H1 (cell line): ENCODE measurements around the gene TNPO2. TPM values are rescaled to one million over a fixed set of nuclear protein-coding genes. Genes with fewer than 3 reads are reported as not detected.
A peak's percentile ranks its signal among the peaks of the same experiment; 100 is the strongest.

Experiments used
- CTCF ChIA-PET: fragments of 300-600 bp; sonication (Branson Sonifier 250); formaldehyde crosslinking; loops from one replicate; lab custom pipeline; 2021; ENCODE audit not compliant: partially characterized antibody; lab: Charles Lee
- POLR2A ChIA-PET: fragments of 300-600 bp; sonication (Branson Sonifier 250); formaldehyde crosslinking; loops from one replicate; lab custom pipeline; 2021; ENCODE audit warnings: inconsistent platforms; ENCODE audit not compliant: partially characterized antibody; lab: Charles Lee
- DNase-seq, 2 experiments: peaks; one replicate each; pipeline versions ENCODE4 v3.0.0 to v3.0.0-alpha.2; 2010 to 2022; ENCODE audit warnings: low spot score in 2 of 2, low read depth in 1 of 2, mixed read lengths in 1 of 2
- FAIRE-seq: peaks from 2 replicates; lab custom pipeline; 2011; peaks lifted over from hg19 to GRCh38; lab: Jason Lieb, UNC
- H2AFZ ChIP-seq: 2 replicates; pipeline ENCODE4 v1.8.1; 2012; ENCODE audit warnings: low read length, inconsistent platforms
- H2AK5ac ChIP-seq: 2 replicates; pipeline ENCODE4 v1.6.1; 2013; ENCODE audit warnings: low read depth, low read length
- H2BK120ac ChIP-seq: replicated peaks from 2 replicates; pipeline ENCODE3; 2013; ENCODE audit warnings: low read depth, low read length, inconsistent platforms
- H2BK12ac ChIP-seq: 2 replicates; pipeline ENCODE4 v1.6.1; 2013; ENCODE audit warnings: low read depth, low read length
- H2BK15ac ChIP-seq: 2 replicates; pipeline ENCODE4 v1.6.1; 2013; ENCODE audit warnings: low read length
- H2BK20ac ChIP-seq: 2 replicates; pipeline ENCODE4 v1.6.1; 2013; ENCODE audit warnings: low read length
- H2BK5ac ChIP-seq: 2 replicates; pipeline ENCODE4 v1.6.1; 2013; ENCODE audit warnings: low read depth, low read length
- H3K14ac ChIP-seq: 2 replicates; pipeline ENCODE4 v1.6.1; 2013; ENCODE audit warnings: inconsistent platforms; ENCODE audit not compliant: insufficient read length
- H3K18ac ChIP-seq: 2 replicates; pipeline ENCODE4 v1.6.1; 2013; ENCODE audit warnings: low read length; ENCODE audit errors: extremely low read depth
- H3K23ac ChIP-seq: 2 replicates; pipeline ENCODE4 v1.6.1; 2013; ENCODE audit warnings: inconsistent platforms; ENCODE audit not compliant: insufficient read length
- H3K23me2 ChIP-seq: 2 replicates; pipeline ENCODE4 v1.6.1; 2013; ENCODE audit warnings: low read depth, low read length
- H3K27ac ChIP-seq: 2 replicates; pipeline ENCODE4 v1.6.1; 2011; ENCODE audit warnings: low read depth, low read length, inconsistent platforms
- H3K27me3 ChIP-seq, 4 experiments: replicated peaks in 1 of 4; 1 replicate in 1 of 4; 2 replicates in 3 of 4; pipeline versions ENCODE4 v1.6.1 to v1.8.1; 2011 to 2013; ENCODE audit warnings: low read length in 3 of 4, mild to moderate bottlenecking in 3 of 4, inconsistent platforms in 2 of 4, mixed read lengths in 2 of 4, moderate library complexity in 1 of 4; ENCODE audit not compliant: control insufficient read depth in 3 of 4, insufficient read depth in 3 of 4; ENCODE audit errors: extremely low read depth in 1 of 4
- H3K36me3 ChIP-seq, 4 experiments: 2 replicates each; pipeline versions ENCODE4 v1.6.1 to v1.8.1; 2011 to 2013; ENCODE audit warnings: mild to moderate bottlenecking in 4 of 4, low read length in 3 of 4, moderate library complexity in 2 of 4, control low read depth in 1 of 4, inconsistent platforms in 1 of 4; ENCODE audit not compliant: insufficient read depth in 4 of 4, control insufficient read depth in 2 of 4
- H3K4ac ChIP-seq: replicated peaks from 2 replicates; pipeline ENCODE3; 2013; ENCODE audit warnings: low read length, low read depth, mixed read lengths, inconsistent platforms; ENCODE audit not compliant: insufficient read length
- H3K4me1 ChIP-seq, 4 experiments: replicated peaks in 1 of 4; 1 replicate in 1 of 4; 2 replicates in 3 of 4; pipeline versions ENCODE4 v1.6.1 to v1.8.1; 2011 to 2013; ENCODE audit warnings: low read length in 3 of 4, inconsistent platforms in 2 of 4, mixed read lengths in 1 of 4; ENCODE audit not compliant: insufficient read depth in 4 of 4, control insufficient read depth in 3 of 4
- H3K4me2 ChIP-seq, 2 experiments: 2 replicates each; pipeline versions ENCODE4 v1.6.1 to v1.8.1; 2011 to 2013; ENCODE audit warnings: low read depth in 2 of 2, low read length in 2 of 2, control low read depth in 1 of 2, inconsistent platforms in 1 of 2, mild to moderate bottlenecking in 1 of 2; ENCODE audit not compliant: insufficient read depth in 1 of 2
- H3K4me3 ChIP-seq, 4 experiments: fragments of 200-600, 300-600 bp in 1 of 4; sonication (generic), shearing (Covaris generic), sonication (Bioruptor Twin) in 1 of 4; 2 replicates each; pipeline versions ENCODE4 v1.5.1 to v1.8.1; 2011 to 2016; ENCODE audit warnings: low read length in 4 of 4, low read depth in 3 of 4, control low read depth in 2 of 4, inconsistent platforms in 2 of 4, mild to moderate bottlenecking in 2 of 4, mixed read lengths in 1 of 4, moderate library complexity in 1 of 4; ENCODE audit not compliant: insufficient read depth in 2 of 4; ENCODE audit errors: extremely low read depth in 1 of 4
- H3K56ac ChIP-seq: replicated peaks from 2 replicates; pipeline ENCODE3; 2013; ENCODE audit warnings: low read depth, mild to moderate bottlenecking, mixed read lengths, low read length, inconsistent platforms; ENCODE audit not compliant: insufficient read length
- H3K79me1 ChIP-seq: 2 replicates; pipeline ENCODE4 v1.6.1; 2013; ENCODE audit warnings: low read depth, low read length, control low read depth
- H3K79me2 ChIP-seq, 2 experiments: 2 replicates each; pipeline versions ENCODE4 v1.6.1 to v1.8.1; 2012 to 2013; ENCODE audit warnings: low read length in 2 of 2, mild to moderate bottlenecking in 2 of 2, inconsistent platforms in 1 of 2; ENCODE audit not compliant: insufficient read depth in 2 of 2, control insufficient read depth in 1 of 2
- H3K9ac ChIP-seq, 4 experiments: replicated peaks in 1 of 4; 1 replicate in 1 of 4; 2 replicates in 3 of 4; pipeline versions ENCODE4 v1.6.1 to v1.8.1; 2011 to 2013; ENCODE audit warnings: low read depth in 3 of 4, low read length in 3 of 4, control low read depth in 2 of 4, mild to moderate bottlenecking in 2 of 4, moderate library complexity in 2 of 4, inconsistent platforms in 1 of 4; ENCODE audit errors: extremely low read depth in 1 of 4
- H3K9me3 ChIP-seq, 2 experiments: 2 replicates each; pipeline versions ENCODE4 v1.6.1 to v1.8.1; 2012 to 2013; ENCODE audit warnings: mild to moderate bottlenecking in 2 of 2, moderate library complexity in 2 of 2, control low read depth in 1 of 2, inconsistent platforms in 1 of 2, low read depth in 1 of 2, low read length in 1 of 2, mixed read lengths in 1 of 2; ENCODE audit not compliant: insufficient read depth in 2 of 2
- H4K20me1 ChIP-seq, 2 experiments: replicated peaks in 1 of 2; 2 replicates each; pipeline versions ENCODE3 to v1.8.1; 2011 to 2013; ENCODE audit warnings: inconsistent platforms in 2 of 2, low read length in 2 of 2, mild to moderate bottlenecking in 1 of 2; ENCODE audit not compliant: insufficient read depth in 2 of 2, control insufficient read depth in 1 of 2
- H4K5ac ChIP-seq: 2 replicates; pipeline ENCODE4 v1.6.1; 2013; ENCODE audit warnings: low read length, low read depth, mixed read lengths, inconsistent platforms; ENCODE audit not compliant: insufficient read length
- H4K8ac ChIP-seq: 2 replicates; pipeline ENCODE4 v1.8.0; 2013; ENCODE audit warnings: mild to moderate bottlenecking, moderate library complexity, low read length, inconsistent platforms; ENCODE audit not compliant: insufficient read depth; ENCODE audit errors: extremely low read depth
- H4K91ac ChIP-seq: replicated peaks from 2 replicates; pipeline ENCODE3; 2013; ENCODE audit warnings: low read length, mixed read lengths, inconsistent platforms; ENCODE audit not compliant: insufficient read length
- SP1 ChIP-seq: IDR thresholded peaks from 2 replicates; pipeline ENCODE4 v1.6.1; 2011; ENCODE audit warnings: low read depth, low read length
- WGBS, 2 experiments: shearing (Covaris generic) in 1 of 2; methylation state at CpG; one replicate each; pipeline versions ENCODE4 v1.1.6 to v1.1.7; 2013 to 2015; ENCODE audit warnings: low lambda C conversion rate in 2 of 2, mixed read lengths in 2 of 2, inconsistent platforms in 1 of 2, low coverage in 1 of 2, missing lambda C conversion rate in 1 of 2; ENCODE audit not compliant: insufficient replicate concordance in 2 of 2, insufficient coverage in 1 of 2, insufficient read length in 1 of 2; ENCODE audit errors: extremely low coverage in 1 of 2, missing lambda C conversion rate in 1 of 2; 5-methylcytosine and 5-hydroxymethylcytosine counted together
- polyA plus RNA-seq, 7 experiments: library from polyadenylated mRNA; depleted of rRNA in 3 of 7; stranded (reverse) in 5 of 7; unstranded in 2 of 7; fragments of >200 nt in 5 of 7; fragments of 200-250 nt in 2 of 7; gene quantifications; 1 replicate in 5 of 7; 2 replicates in 1 of 7; 4 replicates in 1 of 7; pipeline versions ENCODE4 v1.2.1 to v1.2.3, GENCODE V29; 2011 to 2013; ENCODE audit warnings: missing spikeins in 2 of 7, mixed read lengths in 2 of 7
- total RNA-seq: library from RNA; stranded (reverse); fragmentation: NEBNext Ultra II Directional; extraction: Animal tissue kit (Norgen Biotek cat#: 25700); gene quantifications from 2 replicates; pipeline ENCODE4 v1.2.1, GENCODE V29; 2021
- TF ChIP-seq, protein P1 (sequence below): IDR thresholded peaks from 2 replicates; pipeline ENCODE4 v1.6.1; 2012; ENCODE audit warnings: inconsistent platforms

TNPO2 gene
- total and polyA plus RNA-seq, 2 of the 8 experiments (the other 6 are each of a cell fraction or from before 2014, with no cell fraction given): 112 to 121 TPM

DNA sequence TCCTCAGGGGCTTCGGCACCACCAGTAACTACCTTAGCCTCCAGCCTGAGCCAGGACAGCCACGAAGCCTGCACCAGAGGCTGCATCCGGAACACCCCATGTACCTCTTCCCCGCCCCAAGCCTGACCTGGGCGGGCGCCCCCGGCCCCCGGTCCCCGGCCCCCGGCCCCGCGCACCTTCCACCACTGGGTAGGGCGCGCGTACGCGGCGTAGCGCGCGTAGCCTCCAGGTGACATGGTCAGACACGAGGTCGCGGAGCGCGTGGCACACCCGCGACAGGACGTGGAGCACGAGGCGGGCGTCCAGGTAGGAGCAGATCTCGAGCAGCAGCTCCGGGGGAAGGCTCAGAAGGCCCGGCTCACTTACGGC is 27.8 kb downstream of the TNPO2 start:
- Histone ChIP-seq H4K8ac (peak overlapping the region; percentile 89), H3K27ac (no peak overlapping the region), H4K5ac (no peak overlapping the region), H3K4ac (no peak overlapping the region), H3K9ac (peak overlapping the region in 3 of 4 experiments; percentile 69 to 80 (median 75); a peak in 6 of 7 replicates), H3K79me1 (no peaks in the 10 kb centered on the region), H3K9me3 (no peaks in the 10 kb centered on the region), H2AK5ac (no peak overlapping the region), H2BK12ac (0 out of 2 replicates have a peak overlapping the region, but pooled peaks have one; percentile 60), H3K18ac (no peak overlapping the region), H2BK15ac (no peak overlapping the region), H3K23ac (no peak overlapping the region), H3K36me3 (peaks cover 3 to 22% (median 8%) of the 10 kb centered on the region in 4 experiments; a peak in 7 of 8 replicates), H2BK5ac (no peak overlapping the region), H3K4me2 (peak overlapping the region; percentile 78 to 95), H3K4me1 (peaks cover 0 to 4% (median 3%) of the 10 kb centered on the region in 4 experiments; a peak in 2 of 7 replicates), H4K91ac (no peak overlapping the region), H3K14ac (no peak overlapping the region), H3K56ac (no peak overlapping the region), H2BK20ac (no peak overlapping the region), H3K4me3 (peak overlapping the region; percentile 68 to 87 (median 82)), H3K79me2 (no peaks in the 10 kb centered on the region), H3K23me2 (peaks cover 7% of the 10 kb centered on the region; the same call in 1 of the 2 replicates), H4K20me1 (peaks cover under 1 to 7% of the 10 kb centered on the region in 2 experiments), H2BK120ac (no peak overlapping the region), H3K27me3 (no peaks in the 10 kb centered on the region), H2AFZ (peak overlapping the region; percentile 91; the same call in 1 of the 2 replicates)
- TF ChIP-seq, protein P1, sequence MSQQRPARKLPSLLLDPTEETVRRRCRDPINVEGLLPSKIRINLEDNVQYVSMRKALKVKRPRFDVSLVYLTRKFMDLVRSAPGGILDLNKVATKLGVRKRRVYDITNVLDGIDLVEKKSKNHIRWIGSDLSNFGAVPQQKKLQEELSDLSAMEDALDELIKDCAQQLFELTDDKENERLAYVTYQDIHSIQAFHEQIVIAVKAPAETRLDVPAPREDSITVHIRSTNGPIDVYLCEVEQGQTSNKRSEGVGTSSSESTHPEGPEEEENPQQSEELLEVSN: 0 out of 2 replicates have a peak, but pooled peaks have one; percentile 30
- TF ChIP-seq SP1: no peak
- POLR2A ChIA-PET: interaction anchor here (0.6 to 9.2 kb wide), 18 partner anchors 7 to 105 kb away, joined by 3 to 93 read pairs (median 4); partner anchors contain the start of genes BEST2, DHPS, GNG14 and TNPO2
- DNase-seq (no peak), FAIRE-seq (no peak)
- CTCF ChIA-PET: interaction anchor here (0.6 to 1.6 kb wide), 7 partner anchors 10 to 151 kb away, joined by 3 to 4 read pairs (median 3); no protein-coding TSS in a partner anchor
- 11% methylated on average over 18 of the region's 36 CpGs; no CpG with 5 or more reads in 1 of the 2 experiments for WGBS, 2 experiments
